ENCODE data around the gene PWP1.

The PWP1 gene

DNA sequence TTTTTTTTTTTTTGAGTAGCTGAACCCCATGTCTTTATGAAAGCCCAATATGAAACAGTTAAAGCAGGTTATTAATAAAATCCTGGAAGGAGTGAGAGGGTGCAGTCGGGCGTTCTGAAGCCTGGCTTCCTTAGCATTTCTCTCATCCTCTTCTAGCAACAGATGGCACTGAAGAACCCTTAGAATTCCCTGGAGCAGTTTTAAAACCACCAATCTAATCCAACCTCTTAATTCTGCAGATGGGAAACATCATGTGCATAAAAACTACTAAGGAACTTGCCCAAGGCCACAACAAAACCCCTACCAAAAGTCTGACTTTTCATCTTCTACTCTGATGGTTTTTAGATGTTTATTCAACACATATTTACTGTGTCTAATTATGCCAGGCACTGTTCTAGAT, 50.2 kb downstream of the PWP1 start:
- no peak for DNase-seq (ENCODE audit: low spot score)

DNA sequence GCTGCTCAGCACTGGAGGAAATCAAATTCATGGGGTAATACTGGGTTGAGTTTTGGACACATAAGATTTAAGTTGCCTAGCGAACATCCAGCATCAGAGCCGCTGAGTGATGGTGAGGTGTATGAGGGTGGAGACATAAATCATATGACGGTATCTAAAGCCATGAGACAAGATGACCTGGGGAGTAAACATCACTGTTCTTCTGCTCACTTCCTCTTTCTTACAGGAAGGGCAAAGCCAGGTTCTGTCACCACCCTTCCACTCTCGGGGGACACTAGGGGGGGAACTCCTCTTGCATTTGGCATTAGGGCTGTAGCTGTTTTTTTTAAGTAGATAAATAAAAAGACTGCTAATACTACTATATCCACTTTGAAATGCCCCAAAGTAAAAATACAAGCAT, 51.3 kb downstream of the PWP1 start:
- no peak for DNase-seq (ENCODE audit: low spot score)

DNA sequence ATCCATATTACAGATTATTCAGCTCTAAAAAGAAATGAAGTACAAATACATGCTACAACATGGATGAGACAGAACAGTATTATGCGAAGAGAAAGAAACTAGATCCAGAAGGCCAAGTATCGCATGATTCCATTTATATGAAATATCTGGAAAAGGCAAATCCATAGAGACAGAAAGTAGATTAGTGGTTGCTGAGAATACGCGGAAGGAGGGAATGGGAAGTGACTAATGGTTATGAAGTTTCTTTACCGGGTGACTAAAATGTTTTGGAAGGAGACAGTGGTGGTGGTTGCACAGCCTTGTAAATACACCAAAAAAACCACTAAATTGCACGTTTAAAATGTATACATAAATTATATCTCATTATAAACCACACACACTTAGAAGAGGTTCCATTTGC, 62.9 kb downstream of the PWP1 start:
- no peak for DNase-seq (ENCODE audit: low spot score)

DNA sequence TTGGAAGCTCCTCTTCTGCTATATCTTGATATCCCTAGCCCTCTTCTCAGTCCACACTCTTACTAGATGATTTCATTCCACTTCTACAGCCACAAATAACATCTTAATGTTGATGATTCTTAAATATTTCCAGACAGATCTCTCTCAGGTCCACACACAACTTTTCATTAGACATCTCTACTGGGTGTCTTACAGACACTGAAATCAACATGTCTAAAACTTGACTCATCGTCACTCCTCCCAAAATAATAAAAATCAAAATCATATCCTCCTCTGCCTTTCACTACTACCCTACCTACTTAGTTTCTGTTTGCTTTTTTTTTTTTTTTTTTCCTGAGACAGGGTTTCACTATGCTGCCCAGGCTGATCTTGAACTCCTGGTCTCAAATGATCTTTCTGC, 63.5 kb downstream of the PWP1 start:
- DNase-seq (ENCODE audit: low spot score): no peak

DNA sequence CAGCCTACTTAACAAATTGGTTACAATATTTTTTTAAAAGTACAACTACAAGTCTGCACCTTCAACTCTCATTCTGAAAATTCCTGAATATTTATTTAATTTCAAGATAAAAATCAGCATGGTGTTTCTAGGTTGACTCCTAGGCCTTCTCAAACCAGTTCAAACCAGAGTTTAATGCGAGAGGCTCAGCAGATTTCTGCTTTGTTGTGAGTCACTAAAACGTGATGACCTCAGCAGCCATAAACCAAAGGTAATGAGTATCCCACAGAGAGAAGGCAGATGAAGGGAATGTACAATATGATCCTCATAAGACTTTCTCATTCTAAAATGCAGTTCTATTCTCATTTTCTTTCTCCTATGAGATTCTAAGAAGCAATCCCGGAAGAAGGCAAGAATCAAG, 73.8 kb downstream of the PWP1 start:
- peak; percentile 91 for DNase-seq (ENCODE audit: low spot score)

DNA sequence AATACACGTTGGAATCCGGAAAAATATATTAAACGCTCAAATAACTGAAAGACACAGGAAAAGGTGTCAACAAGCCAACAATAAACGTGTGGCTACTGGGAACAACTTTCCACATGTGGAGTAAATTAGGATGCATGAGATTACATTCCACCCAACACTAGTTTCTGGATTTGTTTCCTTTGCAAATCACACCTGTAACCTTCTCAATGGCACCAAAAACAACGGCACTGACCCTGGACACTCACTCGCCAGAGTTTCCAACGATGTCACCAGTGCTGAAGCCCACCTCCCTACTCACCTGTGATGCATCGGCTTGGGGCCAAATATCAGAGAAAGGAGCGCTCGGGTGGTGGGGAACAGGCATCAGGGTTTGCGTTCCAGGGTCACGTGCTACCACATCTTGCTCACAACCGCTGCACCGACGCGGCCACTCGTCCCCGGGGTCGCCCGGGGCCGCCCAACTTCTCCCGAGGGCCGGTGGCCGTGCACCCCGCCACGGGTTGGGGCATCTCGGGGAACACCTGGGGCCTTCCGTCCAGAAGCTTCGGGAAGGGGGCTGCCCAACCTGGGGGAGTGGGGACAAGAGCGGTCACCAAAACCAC, 74.7 kb downstream of the PWP1 start:
- DNase-seq (ENCODE audit: low spot score): peak; percentile 39

DNA sequence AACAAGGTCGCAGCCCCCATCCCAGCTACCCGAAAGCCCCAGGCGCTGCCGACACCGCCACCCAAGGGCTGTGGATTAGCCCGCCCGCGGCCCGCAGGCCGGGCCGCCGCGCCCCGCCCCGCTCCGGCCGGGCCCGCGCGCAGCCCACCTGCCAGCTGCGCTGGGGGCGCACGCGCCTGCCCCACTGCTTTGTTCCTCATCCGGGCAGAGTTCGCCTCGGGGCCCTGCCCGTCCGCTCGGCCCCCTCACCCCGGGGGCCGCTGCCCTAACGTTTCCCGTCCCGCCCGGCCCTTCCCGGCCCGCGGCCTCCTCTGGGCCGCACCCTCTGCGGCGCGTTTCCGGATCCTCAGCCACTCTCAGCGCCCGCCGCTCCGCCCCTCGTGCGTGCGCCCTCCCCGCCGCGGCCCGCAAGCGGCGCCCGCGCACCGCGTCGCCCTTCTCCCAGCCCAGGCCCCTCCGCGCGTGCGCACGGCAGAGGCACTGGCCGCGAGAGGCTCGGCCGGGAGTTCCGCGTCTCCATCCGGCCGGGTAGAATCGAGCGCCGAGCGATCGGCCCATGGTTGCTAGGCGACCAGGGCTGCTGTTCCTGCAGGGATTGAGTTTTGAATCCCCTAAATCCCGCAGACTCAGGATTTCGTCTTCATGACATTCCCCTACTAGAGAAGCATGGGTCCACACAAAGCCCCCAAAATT, 75.4 kb downstream of the PWP1 start, which contains the start of gene PRDM4:
PRDM4 (minus strand) TSS at position 329 of the 693 bp plus-strand sequence. CDS start 622 bp downstream, outside the sequence.
- peak; percentile 99 for DNase-seq (ENCODE audit: low spot score)

DNA sequence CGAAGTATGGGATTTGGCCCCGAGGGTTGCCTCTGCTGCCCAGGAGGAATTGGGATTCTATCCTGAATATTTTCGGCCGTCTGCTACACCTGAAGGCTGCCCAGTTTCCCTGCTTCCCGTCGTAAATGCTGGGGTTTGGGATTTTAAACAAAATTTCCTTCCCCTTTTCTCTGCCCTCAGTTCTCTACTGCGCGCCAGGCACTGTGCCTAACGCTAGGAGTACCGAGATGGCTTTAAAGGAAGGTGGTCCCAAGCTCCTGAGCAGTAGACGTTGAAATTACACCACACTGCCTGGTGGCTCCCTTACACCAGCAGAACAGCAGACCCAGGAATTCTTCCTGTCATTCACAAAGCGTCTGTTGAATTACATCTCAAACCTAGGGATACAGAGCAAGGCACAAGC, 75.9 kb downstream of the PWP1 start:
- no peak for DNase-seq (ENCODE audit: low spot score)

Measured in LoVo (cell line).